HepG2 (cell line): ENCODE measurements around the gene DENND1C. TPM values are rescaled to one million over a fixed set of nuclear protein-coding genes. Genes with fewer than 3 reads are reported as not detected.

Experiments
- ARID4A ChIP-seq: sonication (generic); formaldehyde crosslinking; IDR thresholded peaks from 2 replicates; pipeline ENCODE4 v1.5.0; 2020; ENCODE audit warnings: mild to moderate bottlenecking, missing genetic modification reagents, borderline replicate concordance
- ASH2L ChIP-seq: fragments of 300-600, 200-600 bp; sonication (generic); IDR thresholded peaks from 2 replicates; pipeline ENCODE4 v1.7.0; 2017; ENCODE audit warnings: low read depth, mild to moderate bottlenecking, moderate library complexity, mixed read lengths, low read length; ENCODE audit not compliant: insufficient read length
- HNRNPLL ChIP-seq: fragments of 200-400 bp; formaldehyde crosslinking; IDR thresholded peaks from 2 replicates; pipeline ENCODE4 v1.6.1; 2017; ENCODE audit warnings: mild to moderate bottlenecking, low read depth, low read length; ENCODE audit not compliant: poor library complexity, severe bottlenecking
- TEAD3 ChIP-seq: optimal IDR thresholded peaks from 2 replicates; pipeline ENCODE3; 2016; ENCODE audit warnings: borderline replicate concordance
- ZBTB26 ChIP-seq: IDR thresholded peaks from 2 replicates; pipeline ENCODE4 v1.6.1; 2016; ENCODE audit warnings: missing compliant biosample characterization, missing genetic modification reagents, borderline replicate concordance
- ZBTB34 ChIP-seq: sonication (generic); formaldehyde crosslinking; IDR thresholded peaks from 2 replicates; pipeline ENCODE4 v1.8.0; 2022; ENCODE audit warnings: mild to moderate bottlenecking, missing genetic modification reagents
- ZNF143 ChIP-seq: sonication (generic); formaldehyde crosslinking; IDR thresholded peaks from 2 replicates; pipeline ENCODE4 v1.4.0; 2020; ENCODE audit warnings: missing genetic modification reagents
- ZNF503 ChIP-seq: sonication (generic); formaldehyde crosslinking; IDR thresholded peaks from 2 replicates; pipeline ENCODE4 v1.4.0; 2020; ENCODE audit warnings: missing genetic modification reagents
- ZNF562 ChIP-seq: sonication (generic); formaldehyde crosslinking; IDR thresholded peaks from 2 replicates; pipeline ENCODE4 v1.8.0; 2022; ENCODE audit warnings: missing genetic modification reagents, borderline replicate concordance
- ZNF746 ChIP-seq: sonication (generic); formaldehyde crosslinking; IDR thresholded peaks from 2 replicates; pipeline ENCODE4 v1.8.0; 2022; ENCODE audit warnings: mild to moderate bottlenecking, missing genetic modification reagents
- ZNF788 ChIP-seq: sonication (generic); formaldehyde crosslinking; IDR thresholded peaks from 2 replicates; pipeline ENCODE4 v1.5.0; 2020; ENCODE audit warnings: mild to moderate bottlenecking, missing genetic modification reagents, borderline replicate concordance
- polyA plus RNA-seq, 8 experiments: library from polyadenylated mRNA; depleted of rRNA in 3 of 8; stranded (reverse) in 7 of 8; unstranded in 1 of 8; fragments of >200 nt; fragmentation: Illumina TruSeq in 4 of 8; extraction: Trizol in 4 of 8; gene quantifications; 2 replicates each; pipeline versions ENCODE4 v1.2.1 to v1.2.3, GENCODE V29; 2011 to 2016; ENCODE audit warnings: low read depth in 4 of 8, missing spikeins in 1 of 8, mixed read lengths in 1 of 8; ENCODE audit not compliant: insufficient read depth in 1 of 8
- total RNA-seq, 5 experiments: library from RNA; depleted of rRNA; stranded (reverse); fragments of >200 nt; fragmentation: Illumina TruSeq; extraction: Trizol; gene quantifications; 2 replicates each; pipeline ENCODE4 v1.2.3, GENCODE V29; 2016; ENCODE audit warnings: low read depth in 1 of 5
- TF ChIP-seq, protein P1 (sequence below): IDR thresholded peaks from 2 replicates; pipeline ENCODE4 v1.6.1; 2016; ENCODE audit warnings: control low read depth
- TF ChIP-seq, protein P2 (sequence below): sonication (generic); formaldehyde crosslinking; IDR thresholded peaks from 2 replicates; pipeline ENCODE4 v1.4.0; 2020; ENCODE audit warnings: missing genetic modification reagents, mild to moderate bottlenecking, borderline replicate concordance

Gene DENND1C
- total and polyA plus RNA-seq, 2 of the 13 experiments (the other 11 are each of a cell fraction or from before 2014, with no cell fraction given): 0.04 to 0.73 TPM

- TF ChIP-seq ARID4A (CRISPR knock-in tag): peak; percentile 40; the same call in 1 of the 2 replicates
- 0 out of 2 replicates have a peak, but pooled peaks have one; percentile 62 for TF ChIP-seq ZBTB34
- TF ChIP-seq ASH2L: no peak
- TF ChIP-seq ZNF562: no peak; the same call in 1 of the 2 replicates
- peak; percentile 68 for TF ChIP-seq ZNF143 (CRISPR knock-in tag)
- TF ChIP-seq, protein P1, sequence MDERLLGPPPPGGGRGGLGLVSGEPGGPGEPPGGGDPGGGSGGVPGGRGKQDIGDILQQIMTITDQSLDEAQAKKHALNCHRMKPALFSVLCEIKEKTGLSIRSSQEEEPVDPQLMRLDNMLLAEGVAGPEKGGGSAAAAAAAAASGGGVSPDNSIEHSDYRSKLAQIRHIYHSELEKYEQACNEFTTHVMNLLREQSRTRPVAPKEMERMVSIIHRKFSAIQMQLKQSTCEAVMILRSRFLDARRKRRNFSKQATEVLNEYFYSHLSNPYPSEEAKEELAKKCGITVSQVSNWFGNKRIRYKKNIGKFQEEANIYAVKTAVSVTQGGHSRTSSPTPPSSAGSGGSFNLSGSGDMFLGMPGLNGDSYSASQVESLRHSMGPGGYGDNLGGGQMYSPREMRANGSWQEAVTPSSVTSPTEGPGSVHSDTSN (CRISPR knock-in tag): peak; percentile 96
- TF ChIP-seq HNRNPLL: peak; percentile 16
- TF ChIP-seq ZNF788 (CRISPR knock-in tag): peak; percentile 54; the same call in 1 of the 2 replicates
- no peak for TF ChIP-seq TEAD3
- TF ChIP-seq ZNF503: no peak
- TF ChIP-seq ZBTB26 (CRISPR knock-in tag): no peak
- TF ChIP-seq, protein P2, sequence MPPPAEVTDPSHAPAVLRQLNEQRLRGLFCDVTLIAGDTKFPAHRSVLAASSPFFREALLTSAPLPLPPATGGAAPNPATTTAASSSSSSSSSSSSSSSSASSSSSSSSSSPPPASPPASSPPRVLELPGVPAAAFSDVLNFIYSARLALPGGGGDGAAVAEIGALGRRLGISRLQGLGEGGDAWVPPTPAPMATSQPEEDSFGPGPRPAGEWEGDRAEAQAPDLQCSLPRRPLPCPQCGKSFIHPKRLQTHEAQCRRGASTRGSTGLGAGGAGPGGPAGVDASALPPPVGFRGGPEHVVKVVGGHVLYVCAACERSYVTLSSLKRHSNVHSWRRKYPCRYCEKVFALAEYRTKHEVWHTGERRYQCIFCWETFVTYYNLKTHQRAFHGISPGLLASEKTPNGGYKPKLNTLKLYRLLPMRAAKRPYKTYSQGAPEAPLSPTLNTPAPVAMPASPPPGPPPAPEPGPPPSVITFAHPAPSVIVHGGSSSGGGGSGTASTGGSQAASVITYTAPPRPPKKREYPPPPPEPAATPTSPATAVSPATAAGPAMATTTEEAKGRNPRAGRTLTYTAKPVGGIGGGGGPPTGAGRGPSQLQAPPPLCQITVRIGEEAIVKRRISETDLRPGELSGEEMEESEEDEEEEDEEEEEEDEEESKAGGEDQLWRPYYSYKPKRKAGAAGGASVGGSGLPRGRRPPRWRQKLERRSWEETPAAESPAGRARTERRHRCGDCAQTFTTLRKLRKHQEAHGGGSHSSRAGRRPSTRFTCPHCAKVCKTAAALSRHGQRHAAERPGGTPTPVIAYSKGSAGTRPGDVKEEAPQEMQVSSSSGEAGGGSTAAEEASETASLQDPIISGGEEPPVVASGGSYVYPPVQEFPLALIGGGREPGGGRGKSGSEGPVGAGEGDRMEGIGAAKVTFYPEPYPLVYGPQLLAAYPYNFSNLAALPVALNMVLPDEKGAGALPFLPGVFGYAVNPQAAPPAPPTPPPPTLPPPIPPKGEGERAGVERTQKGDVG (CRISPR knock-in tag): peak; percentile 97; the same call in 1 of the 2 replicates
- TF ChIP-seq ZNF746: 0 out of 2 replicates have a peak, but pooled peaks have one; percentile 42
Observed at GRCh38 chr19:6424939-6425731, 56.5 kb downstream of the DENND1C start (continued).
